COLO668 (cell line): ENCODE measurements around the gene MTFR2.
"Not testable (repeated sequence)": the region's sequence is repeated elsewhere in the genome, so short reads cannot be mapped to it uniquely, and the experiment has no call there.

Experiments
- DNase-seq: peaks from one replicate; lab custom pipeline; 2025; ENCODE audit not compliant: unreplicated experiment; lab: John Stamatoyannopoulos, UW

The MTFR2 gene

GRCh38 chr6:136236466-136237293, 13.4 kb downstream of the MTFR2 start:
- DNase-seq, result no peak

GRCh38 chr6:136235233-136235564, 14.9 kb downstream of the MTFR2 start:
- peak; percentile 29 for DNase-seq

DNA sequence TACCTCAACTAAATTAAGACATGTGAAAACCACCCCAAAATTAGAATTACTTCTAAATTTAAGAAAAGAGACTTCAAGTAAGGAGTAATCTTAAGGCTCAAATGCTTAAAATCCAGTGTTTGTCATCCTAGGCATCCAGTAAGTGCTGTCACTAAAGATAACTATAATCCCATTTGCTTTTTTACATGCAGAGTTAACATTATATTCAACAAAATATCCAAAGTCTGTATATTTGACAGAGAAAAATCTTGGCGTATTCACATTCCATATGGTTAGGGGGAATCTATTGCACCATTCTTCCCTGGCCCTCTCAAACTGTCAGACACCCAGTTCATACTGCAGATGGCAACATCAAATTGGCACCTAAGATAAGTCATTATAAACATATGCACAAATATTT, 17.4 kb downstream of the MTFR2 start:
- no peak for DNase-seq

DNA sequence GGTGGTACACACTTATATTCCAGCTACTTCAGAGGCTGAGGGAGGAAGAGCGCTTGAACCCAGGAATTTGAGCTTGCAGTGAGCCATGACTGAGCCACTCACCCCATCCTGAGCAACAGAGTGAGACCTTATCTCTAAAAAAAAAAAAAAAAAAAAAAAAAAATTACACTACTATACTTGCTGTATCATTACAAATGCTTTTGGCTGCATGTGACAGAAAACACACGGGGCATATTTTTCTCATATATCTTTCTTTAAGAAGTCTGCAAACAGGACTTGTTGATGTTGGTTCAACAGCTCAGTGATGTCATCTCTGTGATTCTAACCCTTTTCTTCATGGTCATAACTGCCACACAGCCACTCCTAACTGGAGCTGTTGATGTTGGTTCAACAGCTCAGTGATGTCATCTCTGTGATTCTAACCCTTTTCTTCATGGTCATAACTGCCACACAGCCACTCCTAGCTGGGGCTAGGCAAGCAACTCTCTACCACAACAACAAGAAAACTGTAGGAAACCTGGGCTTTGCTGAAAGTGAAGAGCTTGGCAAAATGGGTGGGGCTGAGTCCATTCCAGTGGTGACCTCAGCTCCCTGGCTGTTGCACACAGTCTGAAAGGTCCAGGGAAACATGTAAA, 19.8 kb downstream of the MTFR2 start:
- DNase-seq, result no peak

- DNase-seq, result no peak
Observed at GRCh38 chr6:136228814-136229213, 21.3 kb downstream of the MTFR2 start.

DNA sequence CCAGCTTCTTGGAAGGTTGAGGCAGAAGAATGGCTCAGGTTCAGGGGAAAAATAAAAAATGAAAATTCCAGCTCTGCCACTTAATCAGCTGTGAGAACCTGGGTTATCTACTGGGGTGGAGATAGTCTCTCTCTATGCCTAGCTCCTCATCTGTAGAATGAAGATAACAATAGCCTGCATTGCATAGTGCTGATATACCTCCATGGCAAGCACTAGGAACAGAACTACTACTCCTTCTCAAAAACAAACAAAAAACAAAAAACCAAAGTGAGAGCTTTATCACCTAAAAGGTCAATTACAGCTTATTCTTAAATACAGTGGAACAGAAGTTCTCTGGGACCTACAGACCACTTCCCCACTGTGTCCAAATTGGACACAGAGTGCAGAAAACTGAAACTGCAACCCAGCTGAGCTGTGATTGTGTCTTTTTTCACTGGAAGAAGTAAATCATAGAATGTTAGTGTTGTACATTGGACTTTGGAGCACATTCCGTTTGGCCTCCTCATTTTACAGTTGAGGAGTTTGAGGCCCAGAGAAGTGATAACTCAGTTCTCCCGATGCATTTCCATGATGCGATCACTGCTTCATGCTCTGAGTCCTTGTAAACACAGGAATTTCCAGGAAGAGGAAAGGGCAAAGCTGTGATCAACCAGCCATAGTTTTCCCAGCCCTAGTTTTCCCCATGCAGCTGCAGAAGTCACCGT, 23.3 kb downstream of the MTFR2 start:
- no peak for DNase-seq

DNA sequence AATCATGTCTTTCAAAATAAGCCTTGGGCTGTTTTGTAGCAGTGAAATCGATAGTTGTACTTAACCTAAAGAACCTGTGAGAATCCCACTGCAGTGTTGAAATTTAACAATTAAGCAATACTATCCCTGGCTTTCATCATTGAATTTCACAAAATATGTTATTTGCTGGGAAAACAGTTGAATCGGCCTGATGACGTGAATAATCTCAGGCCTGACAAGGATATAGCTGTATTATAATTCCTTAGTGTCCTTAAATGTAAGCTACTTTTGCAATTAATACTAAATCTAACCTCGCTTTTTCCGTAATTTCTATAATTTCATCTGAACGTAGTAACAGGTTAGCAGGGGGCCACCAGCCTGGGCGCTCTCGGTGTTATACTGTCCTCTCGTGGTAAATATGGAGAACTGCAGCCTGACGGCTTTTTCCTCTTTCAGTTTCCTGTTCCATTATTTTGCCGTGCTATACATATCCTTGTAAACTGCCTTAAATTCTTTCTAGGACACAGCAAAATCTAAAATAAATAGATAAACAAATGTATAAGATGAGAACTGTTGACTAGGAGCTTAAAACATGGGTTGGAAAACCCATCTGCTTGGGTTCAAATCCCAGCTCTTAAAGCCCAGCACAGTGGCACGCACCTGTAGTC, 24.0 kb downstream of the MTFR2 start:
- DNase-seq, result peak; percentile 24

DNA sequence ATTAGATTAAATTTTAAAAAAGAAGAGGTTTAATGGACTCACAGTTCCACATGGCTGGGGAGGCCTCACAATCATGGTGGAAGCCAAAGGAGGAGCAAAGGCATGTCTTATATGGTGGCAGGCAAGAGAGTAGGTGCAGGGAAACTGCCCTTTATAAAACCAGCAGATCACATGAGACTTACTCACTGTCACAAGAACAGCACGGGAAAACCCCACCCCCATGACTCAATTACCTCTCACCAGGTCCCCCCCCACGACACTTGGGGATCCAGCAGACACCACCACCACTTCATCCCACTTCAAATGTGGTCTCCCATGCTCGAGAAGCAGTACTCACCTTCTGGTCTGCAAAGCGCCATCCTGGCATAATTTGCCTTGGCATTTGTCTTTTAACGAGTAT, 24.6 kb downstream of the MTFR2 start:
- no peak for DNase-seq

GRCh38 chr6:136224974-136225373, 25.1 kb downstream of the MTFR2 start:
- DNase-seq, result not testable (repeated sequence)

DNA sequence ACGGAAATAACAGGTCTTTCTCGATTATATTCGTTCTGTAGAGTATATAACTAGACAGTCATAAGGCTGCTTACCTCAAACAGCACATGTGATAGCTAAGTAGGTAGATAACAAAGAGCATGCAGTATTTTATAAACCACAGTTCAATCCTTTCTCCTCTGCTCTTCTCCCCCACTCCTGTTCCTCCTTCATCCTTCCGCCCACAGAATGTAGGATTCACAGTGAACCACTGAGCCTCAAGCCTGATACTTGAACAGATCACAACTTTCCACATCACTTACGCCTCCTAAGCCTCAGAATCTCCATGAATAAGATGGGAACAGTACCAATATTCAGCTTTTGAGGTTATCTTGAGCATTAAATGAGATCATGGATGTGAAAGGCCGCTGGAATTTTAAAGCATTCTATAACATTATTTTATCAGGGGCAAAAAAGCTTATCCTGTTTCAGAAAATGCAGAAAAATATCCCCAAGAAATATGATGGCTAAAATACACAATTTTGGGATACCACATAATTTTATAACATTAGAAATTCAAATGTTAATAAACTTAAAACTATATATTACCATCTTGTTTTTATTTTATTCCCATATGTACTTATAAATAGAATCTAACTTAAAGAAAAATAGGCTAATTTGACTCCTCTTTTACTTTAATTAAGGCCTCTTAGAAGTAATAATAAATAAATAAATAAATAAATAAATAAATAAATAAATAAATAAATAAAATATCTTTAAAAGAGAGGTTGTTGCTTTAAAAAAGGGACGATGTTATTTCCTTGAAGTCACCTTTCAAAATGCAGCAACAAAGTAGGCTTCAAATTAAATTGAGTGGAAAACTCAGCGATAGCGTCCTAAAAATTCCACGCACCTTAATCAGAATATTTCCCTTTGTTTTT, 33.4 kb downstream of the MTFR2 start:
- no peak for DNase-seq

GRCh38 chr6:136213853-136214252, 36.3 kb downstream of the MTFR2 start:
- no peak for DNase-seq

DNA sequence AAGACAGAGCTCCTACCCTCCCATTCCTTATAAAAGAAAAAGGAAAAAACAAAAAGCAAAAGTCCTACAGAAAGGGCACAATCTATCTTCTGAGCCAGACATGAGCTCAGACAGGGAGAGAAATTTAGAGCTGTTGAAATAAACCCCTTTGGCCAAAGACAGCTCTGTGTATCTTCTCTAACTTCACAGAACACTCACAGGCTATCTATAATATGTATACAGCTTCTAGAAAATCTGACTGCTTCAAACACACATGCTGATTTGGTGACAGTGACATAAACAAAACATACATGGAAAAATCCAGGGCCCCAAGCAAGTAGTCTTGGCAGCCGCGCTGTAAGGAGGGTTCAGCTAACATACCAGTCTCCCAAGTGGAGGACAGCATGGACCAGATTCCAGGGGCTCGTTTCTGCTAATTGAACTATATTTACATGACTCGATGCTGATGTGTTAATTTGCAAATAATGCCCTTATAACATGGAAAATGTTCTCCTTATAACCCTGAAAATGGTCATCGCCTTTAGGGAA, 37.0 kb downstream of the MTFR2 start:
- DNase-seq, result no peak

DNA sequence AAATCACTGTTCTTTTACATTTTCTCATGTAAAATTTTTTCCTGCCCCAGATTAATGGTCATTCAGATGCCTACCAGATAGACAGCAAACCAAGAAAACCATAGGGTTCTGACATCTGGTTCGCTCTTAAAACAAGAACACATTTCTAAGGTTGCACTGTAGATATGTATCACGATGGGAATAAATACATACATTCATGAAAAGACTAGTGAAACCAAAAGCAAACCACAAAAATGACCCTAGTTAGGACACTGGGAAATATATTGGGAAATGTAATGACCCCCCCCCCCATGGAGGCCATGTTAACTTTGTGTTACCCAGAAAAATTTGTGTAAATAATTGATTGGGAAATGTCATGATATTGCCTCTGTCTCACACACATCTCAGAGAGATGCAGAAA, 37.5 kb downstream of the MTFR2 start:
- DNase-seq, result no peak

DNA sequence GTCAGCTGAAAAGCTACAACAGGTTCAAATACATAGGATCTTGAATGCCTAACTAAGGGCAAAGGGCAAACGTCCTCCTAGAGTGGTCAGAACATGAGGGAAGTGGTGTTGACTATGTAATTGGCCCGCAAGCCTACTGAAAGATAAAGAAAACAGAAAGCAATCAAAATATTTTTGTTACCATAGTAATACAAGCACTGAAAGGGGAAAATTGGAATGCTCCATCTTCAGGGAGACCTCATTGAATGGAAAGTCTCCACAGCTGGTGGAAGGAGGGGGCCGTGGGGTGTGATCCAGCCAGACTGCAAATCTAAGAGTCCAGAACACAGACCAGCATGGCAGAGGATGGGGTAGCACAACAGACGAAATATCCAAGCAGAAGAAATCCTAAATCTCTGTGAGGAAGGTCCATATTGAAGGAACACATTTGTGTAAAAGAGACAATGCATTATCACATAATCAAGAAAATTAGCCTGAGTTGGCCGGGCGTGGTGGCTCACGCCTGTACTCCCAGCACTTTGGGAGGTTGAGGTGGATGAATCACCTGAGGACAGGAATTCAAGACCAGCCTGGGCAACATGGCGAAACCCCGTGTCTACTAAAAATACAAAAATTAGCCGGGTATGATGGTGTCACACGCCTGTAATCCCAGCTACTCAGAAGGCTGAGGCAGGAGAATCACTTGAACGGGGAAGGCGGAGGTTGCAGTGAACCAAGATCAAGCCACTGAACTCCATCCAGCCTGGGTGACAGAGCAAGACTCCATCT, 39.5 kb downstream of the MTFR2 start:
- DNase-seq, result no peak

- DNase-seq, result no peak
Observed at GRCh38 chr6:136209496-136209895, 40.6 kb downstream of the MTFR2 start.

- no peak for DNase-seq
Observed at GRCh38 chr6:136208783-136209182, 41.3 kb downstream of the MTFR2 start.

DNA sequence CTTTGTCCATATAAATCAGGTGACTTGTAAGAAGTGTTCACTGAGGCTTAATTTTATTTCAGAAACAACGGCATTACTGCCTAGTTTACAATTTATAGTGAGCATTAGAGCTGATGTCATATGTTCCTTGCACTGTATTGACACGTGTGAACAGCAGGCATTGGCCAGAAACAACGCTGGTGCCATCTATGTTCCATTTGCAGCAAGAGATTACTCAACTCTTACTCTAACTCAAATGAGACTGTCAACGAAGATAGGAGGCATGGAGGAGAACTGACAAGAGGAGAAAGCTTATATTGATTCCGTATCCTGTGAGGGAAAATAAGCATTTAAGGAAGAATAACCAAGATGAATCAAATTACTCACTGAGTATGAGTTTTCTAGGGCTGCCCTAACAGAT, 48.4 kb downstream of the MTFR2 start:
- no peak for DNase-seq

GRCh38 chr6:136192902-136193301, 57.2 kb downstream of the MTFR2 start:
- no peak for DNase-seq

- DNase-seq, result no peak
Observed at GRCh38 chr6:136191606-136192312, 58.4 kb downstream of the MTFR2 start.
